NB4 (cell line): ENCODE data around the gene SP4.

Source experiments
- MAX ChIP-seq: IDR thresholded peaks from 2 replicates; pipeline ENCODE4 v1.6.1; 2011; ENCODE audit warnings: low read depth, low read length
- MYC ChIP-seq: IDR thresholded peaks from 2 replicates; pipeline ENCODE4 v1.6.1; 2011; ENCODE audit warnings: low read depth, low read length
- POLR2A ChIP-seq: IDR thresholded peaks from 2 replicates; pipeline ENCODE4 v1.6.1; 2011; ENCODE audit warnings: mild to moderate bottlenecking; ENCODE audit not compliant: insufficient read length; ENCODE audit errors: extremely low read depth
- TF ChIP-seq, protein P1 (sequence below): IDR thresholded peaks from one replicate; pipeline ENCODE4 v1.5.1; 2012; ENCODE audit warnings: low read depth, low read length

- TF ChIP-seq POLR2A: no peak
- TF ChIP-seq, protein P1, sequence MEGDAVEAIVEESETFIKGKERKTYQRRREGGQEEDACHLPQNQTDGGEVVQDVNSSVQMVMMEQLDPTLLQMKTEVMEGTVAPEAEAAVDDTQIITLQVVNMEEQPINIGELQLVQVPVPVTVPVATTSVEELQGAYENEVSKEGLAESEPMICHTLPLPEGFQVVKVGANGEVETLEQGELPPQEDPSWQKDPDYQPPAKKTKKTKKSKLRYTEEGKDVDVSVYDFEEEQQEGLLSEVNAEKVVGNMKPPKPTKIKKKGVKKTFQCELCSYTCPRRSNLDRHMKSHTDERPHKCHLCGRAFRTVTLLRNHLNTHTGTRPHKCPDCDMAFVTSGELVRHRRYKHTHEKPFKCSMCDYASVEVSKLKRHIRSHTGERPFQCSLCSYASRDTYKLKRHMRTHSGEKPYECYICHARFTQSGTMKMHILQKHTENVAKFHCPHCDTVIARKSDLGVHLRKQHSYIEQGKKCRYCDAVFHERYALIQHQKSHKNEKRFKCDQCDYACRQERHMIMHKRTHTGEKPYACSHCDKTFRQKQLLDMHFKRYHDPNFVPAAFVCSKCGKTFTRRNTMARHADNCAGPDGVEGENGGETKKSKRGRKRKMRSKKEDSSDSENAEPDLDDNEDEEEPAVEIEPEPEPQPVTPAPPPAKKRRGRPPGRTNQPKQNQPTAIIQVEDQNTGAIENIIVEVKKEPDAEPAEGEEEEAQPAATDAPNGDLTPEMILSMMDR: no peak
- TF ChIP-seq MAX: no peak
- no peak for TF ChIP-seq MYC
These were observed 13.0 kb upstream of the SP4 start for GRCh38 chr7:21414795-21415393.
